OCI-LY7 (cell line): Measurements from ENCODE around the gene EDNRA. TPM values are rescaled to one million over a fixed set of nuclear protein-coding genes. Genes with fewer than 3 reads are reported as not detected.

Experiments used
- BruUV-seq: library from RNA; stranded (reverse); fragments of 400-500 nt; replicated peaks from 2 replicates; lab custom pipeline; 2021; lab: Mats Ljungman, UMichigan
- CTCF ChIA-PET: fragments of 300-600 bp; sonication (Branson Sonifier 250); formaldehyde crosslinking; loops from one replicate; lab custom pipeline; 2022; ENCODE audit warnings: antibody characterized with exemption; ENCODE audit not compliant: unreplicated experiment; lab: Charles Lee
- POLR2A ChIA-PET: fragments of 300-600 bp; sonication (Branson Sonifier 250); formaldehyde crosslinking; loops from one replicate; lab custom pipeline; 2022; ENCODE audit warnings: antibody characterized with exemption; lab: Charles Lee
- DNase-seq: peaks from one replicate; pipeline ENCODE4 v3.0.0-alpha.2; 2015; ENCODE audit warnings: low spot score
- H2AFZ ChIP-seq: fragments of 200-600 bp; sonication (generic), shearing (Covaris generic); 2 replicates; pipeline ENCODE4 v1.6.1; 2014; ENCODE audit warnings: mild to moderate bottlenecking, antibody characterized with exemption, low read length, moderate library complexity
- H3K27ac ChIP-seq: fragments of 200-600 bp; sonication (generic); 2 replicates; pipeline ENCODE4 v1.5.1; 2014; ENCODE audit warnings: mixed run types, low read depth, mild to moderate bottlenecking, moderate library complexity, low read length, inconsistent platforms; ENCODE audit not compliant: poor library complexity, severe bottlenecking
- H3K36me3 ChIP-seq: fragments of 200-600 bp; sonication (generic); 2 replicates; pipeline ENCODE4 v1.6.1; 2014; ENCODE audit warnings: mild to moderate bottlenecking, antibody characterized with exemption, low read length, moderate library complexity, mixed read lengths; ENCODE audit not compliant: insufficient read depth
- H3K4me1 ChIP-seq: fragments of 200-600 bp; sonication (generic); 2 replicates; pipeline ENCODE4 v1.5.1; 2014; ENCODE audit warnings: mild to moderate bottlenecking, low read length; ENCODE audit not compliant: insufficient read depth, poor library complexity, severe bottlenecking
- H3K4me2 ChIP-seq: fragments of 200-600 bp; sonication (generic); 2 replicates; pipeline ENCODE4 v1.6.1; 2014; ENCODE audit warnings: mild to moderate bottlenecking, low read length
- H3K4me3 ChIP-seq: fragments of 200-600 bp; sonication (generic); 2 replicates; pipeline ENCODE4 v1.5.1; 2014; ENCODE audit warnings: mild to moderate bottlenecking, low read depth, low read length; ENCODE audit not compliant: poor library complexity, severe bottlenecking
- H3K79me2 ChIP-seq: fragments of 200-600 bp; sonication (generic); 2 replicates; pipeline ENCODE4 v1.6.1; 2016; ENCODE audit warnings: low read depth, mild to moderate bottlenecking, low read length, moderate library complexity, mixed read lengths; ENCODE audit not compliant: insufficient read depth
- H3K9me2 ChIP-seq: fragments of 200-600 bp; sonication (generic); 2 replicates; pipeline ENCODE4 v1.6.1; 2016; ENCODE audit warnings: mild to moderate bottlenecking, low read length, mixed read lengths; ENCODE audit not compliant: insufficient read depth
- H3K9me3 ChIP-seq: fragments of 200-600 bp; sonication (generic); 2 replicates; pipeline ENCODE4 v1.6.1; 2014; ENCODE audit warnings: mild to moderate bottlenecking, mixed run types, low read length, mixed read lengths
- H4K20me1 ChIP-seq: fragments of 200-600 bp; sonication (generic); 2 replicates; pipeline ENCODE4 v1.6.1; 2014; ENCODE audit warnings: mild to moderate bottlenecking, antibody characterized with exemption, low read length, moderate library complexity, mixed read lengths; ENCODE audit not compliant: insufficient read depth
- EZH2phosphoT487 ChIP-seq: fragments of 200-600 bp; sonication (generic); IDR thresholded peaks from 2 replicates; pipeline ENCODE4 v1.6.1; 2018; ENCODE audit warnings: low read depth, borderline replicate concordance, mild to moderate bottlenecking, mixed run types, antibody characterized with exemption, low read length, moderate library complexity, mixed read lengths
- intact Hi-C: fragments of 100-400 bp; cut with micrococcal nuclease; formaldehyde crosslinking; loops from one replicate; pipeline ENCODE4 v1.10.0; 2022; ENCODE audit not compliant: unreplicated experiment
- total RNA-seq, 2 experiments: library from RNA; depleted of rRNA in 1 of 2; stranded (reverse); fragments of >200 nt in 1 of 2; shearing (Covaris generic) in 1 of 2; gene quantifications; 2 replicates each; pipeline ENCODE4 v1.2.3, GENCODE V29; 2014 to 2022
- TF ChIP-seq, protein P1 (sequence below): fragments of 200-600 bp; sonication (generic); conservative IDR thresholded peaks from 2 replicates; pipeline ENCODE4 v1.5.1; 2014; ENCODE audit warnings: mild to moderate bottlenecking, antibody characterized with exemption, low read length, moderate library complexity, mixed read lengths

The EDNRA gene
- total RNA-seq, 2 experiments from 2014 or later, result not detected

DNA sequence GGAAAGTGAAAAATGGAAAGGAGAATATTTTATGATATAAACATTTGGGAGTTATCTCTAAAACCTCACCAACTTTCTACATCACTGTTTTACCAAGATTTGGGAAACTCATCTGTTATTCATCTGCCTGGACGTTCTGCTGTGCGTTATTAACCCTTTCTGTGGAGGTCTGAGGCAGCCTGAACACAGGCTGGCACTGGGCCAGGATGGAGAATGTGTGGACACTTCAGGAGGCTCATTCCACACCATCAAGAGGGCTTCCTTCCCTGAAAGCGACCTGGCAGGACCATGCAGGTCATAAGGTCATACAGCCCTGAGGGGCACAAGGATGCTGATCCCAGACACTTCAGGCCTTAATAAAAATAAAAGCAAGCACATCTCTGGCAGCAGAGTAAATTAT, 105.1 kb downstream of the EDNRA start:
- H4K20me1 ChIP-seq, result no peaks in the 10 kb centered on the region

DNA sequence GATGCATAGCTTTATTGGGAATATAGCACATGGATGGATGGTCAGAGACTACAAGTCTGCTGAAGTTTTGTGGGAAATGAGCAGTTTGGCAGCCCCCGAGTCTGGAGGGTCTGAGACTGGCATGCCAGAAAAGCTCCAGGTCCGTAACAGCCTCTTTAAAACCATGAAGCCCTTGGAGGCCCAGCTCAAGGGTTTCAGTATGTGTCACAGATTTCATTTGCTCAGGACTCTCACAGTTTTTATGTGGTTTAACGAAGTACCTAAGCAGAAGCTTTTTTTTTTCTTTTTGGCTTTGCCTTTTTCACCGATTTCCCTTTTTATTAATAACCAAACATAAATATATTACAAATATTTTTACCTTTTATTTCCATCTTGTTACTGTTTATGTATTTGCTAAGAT, 105.7 kb downstream of the EDNRA start:
- Histone ChIP-seq H3K79me2 (no peaks in the 10 kb centered on the region), H3K27ac (no peak overlapping the region), H2AFZ (no peak overlapping the region), H3K4me2 (no peak overlapping the region), H3K9me3 (no peaks in the 10 kb centered on the region), H3K36me3 (no peaks in the 10 kb centered on the region), H3K4me1 (no peaks in the 10 kb centered on the region), H3K4me3 (no peak overlapping the region), H3K9me2 (no peaks in the 10 kb centered on the region), H4K20me1 (no peaks in the 10 kb centered on the region)
- no TSS peak for BruUV-seq
- CTCF ChIA-PET, result no interaction called here
- intact Hi-C loops, result no loop called here
- DNase-seq, result no peak
- POLR2A ChIA-PET, result interaction anchor here (1.1 kb wide), 1 partner anchor 178 kb away, joined by 3 read pairs; no protein-coding TSS in a partner anchor
- no peak for TF ChIP-seq EZH2phosphoT487
- TF ChIP-seq, protein P1, sequence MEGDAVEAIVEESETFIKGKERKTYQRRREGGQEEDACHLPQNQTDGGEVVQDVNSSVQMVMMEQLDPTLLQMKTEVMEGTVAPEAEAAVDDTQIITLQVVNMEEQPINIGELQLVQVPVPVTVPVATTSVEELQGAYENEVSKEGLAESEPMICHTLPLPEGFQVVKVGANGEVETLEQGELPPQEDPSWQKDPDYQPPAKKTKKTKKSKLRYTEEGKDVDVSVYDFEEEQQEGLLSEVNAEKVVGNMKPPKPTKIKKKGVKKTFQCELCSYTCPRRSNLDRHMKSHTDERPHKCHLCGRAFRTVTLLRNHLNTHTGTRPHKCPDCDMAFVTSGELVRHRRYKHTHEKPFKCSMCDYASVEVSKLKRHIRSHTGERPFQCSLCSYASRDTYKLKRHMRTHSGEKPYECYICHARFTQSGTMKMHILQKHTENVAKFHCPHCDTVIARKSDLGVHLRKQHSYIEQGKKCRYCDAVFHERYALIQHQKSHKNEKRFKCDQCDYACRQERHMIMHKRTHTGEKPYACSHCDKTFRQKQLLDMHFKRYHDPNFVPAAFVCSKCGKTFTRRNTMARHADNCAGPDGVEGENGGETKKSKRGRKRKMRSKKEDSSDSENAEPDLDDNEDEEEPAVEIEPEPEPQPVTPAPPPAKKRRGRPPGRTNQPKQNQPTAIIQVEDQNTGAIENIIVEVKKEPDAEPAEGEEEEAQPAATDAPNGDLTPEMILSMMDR, result no peak

More for the DNA sequence above, 105.1 kb downstream of the EDNRA start:
- no peaks in the 10 kb centered on the region for H3K4me1 ChIP-seq
- no peaks in the 10 kb centered on the region for H3K79me2 ChIP-seq
- no peak overlapping the region for H2AFZ ChIP-seq
- POLR2A ChIA-PET, result interaction anchor here (1.1 kb wide), 1 partner anchor 178 kb away, joined by 3 read pairs; no protein-coding TSS in a partner anchor
- H3K27ac ChIP-seq, result no peak overlapping the region
- H3K9me2 ChIP-seq, result no peaks in the 10 kb centered on the region
- no TSS peak for BruUV-seq
- H3K36me3 ChIP-seq, result no peaks in the 10 kb centered on the region
- intact Hi-C loops, result no loop called here
- H3K4me2 ChIP-seq, result no peak overlapping the region
- CTCF ChIA-PET, result no interaction called here
- no peak for DNase-seq
- H3K9me3 ChIP-seq, result no peaks in the 10 kb centered on the region
- TF ChIP-seq, protein P1, result no peak
- TF ChIP-seq EZH2phosphoT487, result no peak
- H3K4me3 ChIP-seq, result no peak overlapping the region

DNA sequence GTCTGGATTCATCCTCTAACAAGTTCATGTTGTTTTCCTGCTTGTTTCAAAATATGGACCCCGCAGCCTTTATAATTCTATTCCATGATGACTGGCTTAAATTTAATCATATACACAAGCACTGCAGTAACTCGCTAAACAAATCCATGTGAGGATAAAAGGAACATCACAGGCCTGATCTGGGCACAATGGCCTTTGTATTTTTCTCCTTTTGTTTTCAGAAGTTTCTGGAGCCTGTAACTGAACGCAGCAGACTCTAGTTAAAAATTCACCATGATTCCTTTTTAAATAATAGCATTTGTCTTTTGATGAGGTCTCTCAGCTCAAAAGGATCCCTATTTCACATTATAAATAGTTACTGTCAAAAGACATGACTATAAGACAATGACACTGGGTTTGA, 106.1 kb downstream of the EDNRA start:
- Histone ChIP-seq H3K4me3 (no peak overlapping the region), H3K4me1 (no peaks in the 10 kb centered on the region), H2AFZ (no peak overlapping the region), H3K4me2 (no peak overlapping the region), H3K36me3 (no peaks in the 10 kb centered on the region), H3K27ac (no peak overlapping the region), H3K9me3 (no peaks in the 10 kb centered on the region), H3K79me2 (no peaks in the 10 kb centered on the region), H3K9me2 (no peaks in the 10 kb centered on the region), H4K20me1 (no peaks in the 10 kb centered on the region)
- ChIA-PET CTCF (no interaction called here), POLR2A (interaction anchor here (0.5 to 1.1 kb wide), 2 partner anchors 179 to 331 kb away, joined by 3 to 5 read pairs; no protein-coding TSS in a partner anchor)
- no peak for DNase-seq
- intact Hi-C loops, result no loop called here
- TF ChIP-seq, protein P1, result no peak
- no peak for TF ChIP-seq EZH2phosphoT487
- BruUV-seq, result no TSS peak
